SKM-1 (cell line): ENCODE measurements around the gene DCAF5.
"Not testable (repeated sequence)": the region's sequence is repeated elsewhere in the genome, so short reads cannot be mapped to it uniquely, and the experiment has no call there.

Experiments
- DNase-seq: peaks from one replicate; lab custom pipeline; 2025; ENCODE audit not compliant: unreplicated experiment; lab: John Stamatoyannopoulos, UW

The DCAF5 gene, protein sequence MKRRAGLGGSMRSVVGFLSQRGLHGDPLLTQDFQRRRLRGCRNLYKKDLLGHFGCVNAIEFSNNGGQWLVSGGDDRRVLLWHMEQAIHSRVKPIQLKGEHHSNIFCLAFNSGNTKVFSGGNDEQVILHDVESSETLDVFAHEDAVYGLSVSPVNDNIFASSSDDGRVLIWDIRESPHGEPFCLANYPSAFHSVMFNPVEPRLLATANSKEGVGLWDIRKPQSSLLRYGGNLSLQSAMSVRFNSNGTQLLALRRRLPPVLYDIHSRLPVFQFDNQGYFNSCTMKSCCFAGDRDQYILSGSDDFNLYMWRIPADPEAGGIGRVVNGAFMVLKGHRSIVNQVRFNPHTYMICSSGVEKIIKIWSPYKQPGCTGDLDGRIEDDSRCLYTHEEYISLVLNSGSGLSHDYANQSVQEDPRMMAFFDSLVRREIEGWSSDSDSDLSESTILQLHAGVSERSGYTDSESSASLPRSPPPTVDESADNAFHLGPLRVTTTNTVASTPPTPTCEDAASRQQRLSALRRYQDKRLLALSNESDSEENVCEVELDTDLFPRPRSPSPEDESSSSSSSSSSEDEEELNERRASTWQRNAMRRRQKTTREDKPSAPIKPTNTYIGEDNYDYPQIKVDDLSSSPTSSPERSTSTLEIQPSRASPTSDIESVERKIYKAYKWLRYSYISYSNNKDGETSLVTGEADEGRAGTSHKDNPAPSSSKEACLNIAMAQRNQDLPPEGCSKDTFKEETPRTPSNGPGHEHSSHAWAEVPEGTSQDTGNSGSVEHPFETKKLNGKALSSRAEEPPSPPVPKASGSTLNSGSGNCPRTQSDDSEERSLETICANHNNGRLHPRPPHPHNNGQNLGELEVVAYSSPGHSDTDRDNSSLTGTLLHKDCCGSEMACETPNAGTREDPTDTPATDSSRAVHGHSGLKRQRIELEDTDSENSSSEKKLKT

DNA sequence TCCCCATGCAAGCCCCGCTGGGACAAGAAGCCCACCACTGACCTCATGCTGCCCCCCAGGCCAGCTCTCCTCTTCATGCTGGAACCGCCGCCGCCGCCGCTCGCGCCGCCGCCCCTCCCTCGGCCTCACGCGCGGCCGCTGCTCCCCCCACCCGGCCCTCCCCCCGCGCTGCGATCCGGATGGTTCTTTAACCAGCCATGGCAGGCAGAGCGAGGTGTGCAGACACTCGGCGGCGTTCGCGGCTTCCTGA lies at the start of gene DCAF5:
Gene DCAF5, minus strand, starts transcription at position 218 of the 250 bp plus-strand sequence. Its CDS starts 141 bp downstream, at position 77.
- no peak for DNase-seq

DNA sequence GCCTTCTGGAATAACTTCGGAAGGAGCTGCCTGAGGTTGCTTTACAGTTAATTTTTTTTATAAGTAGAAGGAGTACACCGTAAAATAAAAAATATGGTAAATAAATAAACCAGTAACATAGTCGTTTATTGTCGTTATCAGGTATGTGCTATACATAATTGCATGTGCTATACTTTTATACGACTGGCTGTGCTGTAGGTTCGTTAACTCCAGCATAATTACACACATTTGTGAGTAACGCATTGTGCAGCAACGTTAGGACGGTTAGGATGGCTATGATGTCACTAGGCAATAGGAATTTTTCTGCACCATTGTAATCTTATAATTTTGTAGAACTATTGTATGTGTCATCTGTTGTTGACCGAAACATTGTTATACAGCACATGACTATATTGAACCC lies 46.9 kb upstream of the DCAF5 start:
- DNase-seq = no peak

DNA sequence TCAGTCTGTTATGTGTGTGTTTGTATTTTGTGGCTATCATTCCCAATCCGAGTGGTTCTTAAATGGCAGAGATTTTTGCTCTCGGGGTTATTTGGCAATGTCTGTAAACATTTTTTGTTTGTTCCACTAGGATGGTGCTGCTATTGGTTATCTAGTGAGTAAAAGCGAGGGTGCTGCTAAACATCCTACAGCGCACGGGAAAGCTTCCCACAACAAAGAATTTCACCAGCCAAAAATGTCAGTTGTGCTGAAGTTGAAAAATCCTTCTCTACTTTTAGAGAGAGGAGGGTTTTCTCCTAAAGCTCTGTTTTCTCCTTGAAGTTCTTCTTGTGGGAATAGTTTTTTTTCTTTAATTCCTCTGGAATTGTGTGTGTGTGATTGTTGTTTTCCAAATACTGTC lies 40.8 kb upstream of the DCAF5 start:
- DNase-seq = no peak

DNA sequence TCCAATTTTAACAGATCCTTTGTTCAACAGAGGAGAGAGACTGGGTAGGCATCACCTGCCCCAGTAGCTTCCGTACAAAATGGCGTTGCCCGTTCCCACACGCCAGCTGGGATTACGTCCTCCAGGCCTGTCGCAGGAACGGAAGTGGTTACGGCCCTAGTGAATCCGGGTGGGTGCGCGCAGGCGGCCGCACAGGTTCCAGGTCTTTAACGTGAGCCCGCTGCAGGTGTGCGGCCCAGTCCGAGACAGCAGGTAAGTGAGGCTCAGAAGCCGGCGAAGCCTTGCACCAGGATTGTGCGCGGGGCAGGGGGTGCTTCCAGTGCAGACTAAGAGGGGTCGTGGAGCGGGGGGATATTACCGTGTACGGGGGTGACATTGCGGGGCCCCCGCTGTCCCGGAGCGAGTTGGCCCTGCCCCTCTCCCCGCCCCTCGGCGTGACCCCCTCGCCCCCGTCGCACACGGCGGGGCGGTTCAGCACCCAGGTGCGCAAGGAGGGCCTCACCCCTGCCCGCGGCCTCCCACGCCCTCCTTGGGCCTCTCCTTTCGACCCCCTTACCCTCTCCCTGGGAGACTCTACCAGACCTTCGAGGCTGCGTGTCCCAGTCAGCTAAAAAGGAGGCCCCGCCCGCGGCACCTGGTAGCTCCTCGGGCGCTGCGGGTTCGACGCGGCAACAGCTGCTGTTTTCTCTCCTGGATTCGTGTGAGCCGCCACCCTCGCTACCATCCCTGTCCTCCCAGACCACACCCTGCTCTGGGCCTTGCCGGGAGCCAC lies 38.6 kb upstream of the DCAF5 start, which contains the start of gene EXD2:
Gene EXD2, plus strand, starts transcription at position 159 of the 772 bp plus-strand sequence. CDS start 17,973 bp downstream, outside the sequence.
- peak; percentile 7 for DNase-seq

DNA sequence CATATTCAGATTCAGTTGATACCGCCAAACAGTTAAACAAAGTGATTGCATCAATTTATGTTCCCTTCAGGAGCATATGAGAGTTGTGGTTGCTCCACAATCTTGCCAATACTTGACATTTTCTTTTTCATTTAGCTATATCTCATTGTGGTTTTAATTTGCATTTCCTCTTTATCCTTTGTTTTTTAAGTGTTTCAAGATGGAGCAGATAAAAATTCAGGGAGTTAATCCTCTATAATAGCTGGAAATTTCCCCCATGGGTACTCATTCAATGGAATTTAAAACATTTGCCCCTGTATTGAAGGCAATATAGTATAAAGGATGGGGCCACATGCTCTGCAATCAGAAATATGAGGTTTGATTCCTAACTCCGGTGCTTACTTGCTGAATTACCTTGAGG lies 37.3 kb upstream of the DCAF5 start:
- no peak for DNase-seq

DNA sequence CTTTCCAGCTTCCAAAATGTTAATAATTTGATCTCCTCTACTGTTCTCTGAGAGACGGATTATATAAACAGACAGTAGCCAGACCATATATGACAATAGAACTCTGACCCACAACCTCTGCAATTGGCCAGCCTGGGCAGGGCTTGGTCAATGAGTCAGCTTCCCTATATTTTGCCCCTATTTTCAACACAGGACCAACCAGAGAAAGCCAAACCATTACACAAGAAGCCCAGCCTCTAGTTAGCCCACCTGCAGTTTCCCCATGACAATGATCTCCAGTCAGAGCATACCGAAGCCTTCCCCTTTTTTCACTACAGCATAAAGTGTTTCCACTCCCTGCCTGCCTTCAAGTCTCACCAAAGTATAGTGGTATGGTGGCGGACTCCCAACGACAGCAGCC lies 30.8 kb upstream of the DCAF5 start:
- peak; percentile 39 for DNase-seq

DNA sequence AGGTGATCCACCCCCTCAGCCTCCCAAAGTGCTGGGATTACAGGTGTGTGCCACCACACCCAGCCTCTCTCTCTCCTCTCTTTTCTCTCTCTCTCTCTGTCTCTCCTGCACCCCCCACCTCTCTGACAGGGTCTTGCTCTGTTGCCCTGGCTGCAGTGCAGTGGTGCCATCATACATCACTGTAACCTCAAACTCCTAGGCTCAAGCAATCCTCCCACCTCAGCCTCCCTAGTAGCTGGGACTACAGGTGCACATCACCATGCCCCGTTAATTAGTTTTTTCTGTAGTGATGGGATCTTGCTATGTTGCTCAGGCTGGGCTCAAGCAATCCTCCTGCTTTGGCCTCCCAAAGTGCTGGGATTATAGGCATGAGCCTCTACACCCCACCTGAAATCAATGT lies 29.7 kb upstream of the DCAF5 start:
- DNase-seq = not testable (repeated sequence)

DNA sequence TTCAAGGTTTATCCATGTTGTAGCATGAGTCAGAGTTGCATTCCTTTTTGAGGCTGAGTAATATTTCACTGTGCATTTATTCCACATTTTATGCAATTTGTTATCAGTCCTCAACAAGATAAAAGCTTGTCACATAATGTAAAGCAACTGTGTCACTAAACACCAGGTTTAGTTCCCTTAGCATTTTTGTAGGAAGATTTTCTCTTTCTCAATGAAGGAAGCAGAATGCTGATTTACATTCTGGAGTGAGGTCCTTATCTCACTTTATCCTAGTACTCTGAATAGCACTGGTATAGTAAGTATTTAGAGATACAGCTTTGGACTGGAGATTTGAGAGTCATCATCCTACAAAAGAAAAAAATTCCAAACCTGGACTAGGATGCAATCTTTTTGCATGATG lies 28.6 kb upstream of the DCAF5 start:
- DNase-seq = no peak

DNA sequence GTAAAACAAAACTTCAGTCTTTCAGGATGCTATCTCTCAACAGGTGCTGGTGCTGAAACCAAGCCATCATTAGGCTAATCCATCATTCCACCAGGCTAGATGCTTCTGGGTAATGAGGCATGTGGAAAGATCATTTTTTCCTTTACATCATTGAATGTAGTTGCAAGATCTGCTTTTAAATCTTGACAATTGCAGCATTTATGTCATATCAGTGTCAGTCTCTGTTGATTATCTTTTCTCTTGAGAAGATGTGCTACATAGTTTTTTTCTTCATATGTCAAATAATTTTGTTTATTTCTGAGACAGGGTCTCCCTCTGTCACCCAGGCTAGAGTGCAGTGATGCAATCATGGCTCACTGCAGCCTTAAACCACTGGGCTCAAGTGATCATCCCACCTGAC lies 22.2 kb upstream of the DCAF5 start:
- DNase-seq = no peak

DNA sequence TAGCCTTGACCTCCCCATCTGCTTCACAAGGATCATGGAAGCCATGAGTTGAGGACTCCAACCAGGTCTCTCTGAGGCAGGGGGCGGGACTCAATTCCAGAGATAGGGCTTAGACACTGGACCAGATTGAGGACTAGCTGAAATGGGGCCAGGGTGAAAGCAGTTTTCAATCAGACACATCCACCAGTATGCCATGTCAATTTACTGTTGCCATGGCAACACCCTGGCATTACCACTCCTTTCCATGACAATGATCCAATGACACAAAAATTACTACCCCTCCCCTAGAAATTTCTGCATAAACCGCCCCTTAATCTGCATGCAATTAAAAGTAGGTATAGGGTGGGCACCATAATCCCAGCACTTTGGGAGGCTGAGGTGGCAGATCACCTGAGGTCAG lies 18.6 kb upstream of the DCAF5 start:
- DNase-seq = no peak

DNA sequence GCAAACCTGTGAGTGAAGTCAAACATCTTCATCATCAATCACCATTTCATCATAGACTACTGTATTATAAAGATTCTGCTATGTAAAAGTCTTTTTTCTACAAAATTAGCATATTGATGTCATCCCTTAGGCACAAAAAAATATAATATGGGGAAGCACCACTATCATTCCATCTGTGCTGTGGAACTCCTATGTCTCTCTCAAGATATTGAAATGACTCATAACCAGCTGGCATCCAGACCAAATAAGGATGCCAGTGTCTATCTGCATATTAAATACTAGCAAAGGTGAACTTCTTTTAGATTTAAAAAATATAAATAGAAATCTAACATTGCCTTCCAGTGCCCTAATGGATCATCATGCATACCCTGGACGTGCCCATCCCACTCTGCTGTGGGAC lies 17.9 kb upstream of the DCAF5 start:
- no peak for DNase-seq

DNA sequence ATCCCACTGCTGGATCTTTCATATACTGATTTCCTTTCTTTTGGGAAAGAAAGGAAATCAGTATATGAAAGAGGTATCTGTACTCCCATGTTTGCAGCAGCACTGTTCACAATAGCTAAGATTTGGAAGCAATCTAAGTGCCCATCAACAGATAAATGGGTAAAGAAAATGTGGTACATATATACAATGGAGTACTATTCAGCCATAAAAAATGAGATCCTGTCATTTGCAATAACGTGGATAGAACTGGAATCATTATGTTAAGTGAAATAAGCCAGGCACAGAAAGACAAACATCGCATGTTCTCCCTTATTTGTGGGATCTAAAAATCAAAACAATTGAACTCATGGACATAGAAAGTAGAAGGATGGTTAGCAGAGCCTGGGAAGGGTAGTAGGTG lies 12.9 kb upstream of the DCAF5 start:
- not testable (repeated sequence) for DNase-seq

DNA sequence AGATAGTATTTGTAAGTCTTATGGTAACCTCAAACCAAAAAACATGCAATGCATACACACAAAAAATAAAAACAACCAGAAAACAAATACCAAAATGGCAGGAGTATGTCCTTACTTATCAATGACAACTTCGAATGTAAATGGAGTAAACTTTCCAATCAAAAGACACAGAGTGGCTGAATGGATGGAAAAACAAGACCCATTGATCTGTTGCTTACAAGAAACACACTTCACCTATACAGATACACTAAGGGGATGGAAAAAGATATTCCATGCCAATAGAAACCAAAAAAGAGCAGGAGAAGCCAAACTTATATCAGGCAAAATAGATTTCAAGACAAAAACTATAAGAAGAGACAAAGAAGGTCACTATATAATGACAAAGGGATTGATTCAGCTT lies 8.7 kb upstream of the DCAF5 start:
- no peak for DNase-seq

DNA sequence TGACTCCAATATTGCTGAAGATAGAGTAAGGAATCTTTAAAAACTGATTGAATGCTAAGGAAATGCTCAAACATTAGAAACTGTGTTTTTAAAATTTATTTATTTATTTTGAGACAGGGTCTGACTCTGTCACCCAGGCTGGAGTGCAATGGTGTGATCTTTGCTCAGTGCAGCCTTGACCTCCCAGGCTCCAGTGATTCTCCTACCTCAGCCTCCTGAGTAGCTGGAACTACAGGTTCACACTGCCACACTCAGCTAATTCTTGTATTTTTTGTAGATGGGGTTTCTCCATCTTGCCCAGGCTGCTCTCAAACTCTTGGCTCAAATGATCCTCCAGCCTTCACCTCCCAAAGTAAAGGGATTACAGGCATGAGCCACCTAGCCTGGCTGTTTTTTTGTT lies 3.3 kb upstream of the DCAF5 start:
- DNase-seq = no peak

DNA sequence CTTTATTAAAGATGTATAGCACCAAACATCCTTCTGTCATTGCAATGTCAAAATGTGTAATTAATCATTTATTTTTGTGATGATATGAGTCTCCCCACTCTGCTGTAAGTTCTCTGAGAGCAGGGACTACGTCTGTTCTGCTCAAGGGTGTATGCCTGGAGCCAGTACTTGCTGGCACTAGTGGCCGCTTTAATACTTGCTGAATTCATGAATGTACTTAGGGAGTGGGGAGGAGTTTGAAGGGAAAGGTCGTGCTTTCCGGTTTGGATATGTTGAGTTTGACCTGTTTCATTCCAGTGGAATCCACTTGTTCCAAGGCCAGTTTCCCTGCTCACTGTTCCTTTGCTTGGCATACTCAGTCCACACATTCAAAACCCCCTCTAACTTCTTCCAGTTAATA lies 1.9 kb upstream of the DCAF5 start:
- no peak for DNase-seq

DNA sequence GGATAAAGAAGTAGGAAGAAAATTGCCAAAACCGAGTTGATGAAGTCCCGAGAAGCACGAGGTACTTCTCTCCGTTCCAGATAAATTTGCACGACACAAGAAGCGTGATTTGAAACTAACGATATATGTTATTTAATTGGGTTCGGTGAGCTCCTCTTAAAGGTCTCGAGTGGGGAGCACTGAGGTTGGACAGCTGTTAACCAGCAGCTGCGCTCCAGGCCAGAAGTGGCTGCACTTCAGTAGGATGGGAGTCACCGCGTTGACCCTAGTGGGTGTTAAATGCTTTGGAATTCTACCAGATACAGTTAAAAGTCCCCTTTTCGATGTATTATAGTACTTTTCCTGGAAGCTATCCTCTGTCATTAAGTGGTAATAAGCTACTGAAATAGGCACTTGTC lies 953 bp upstream of the DCAF5 start:
- no peak for DNase-seq

DNA sequence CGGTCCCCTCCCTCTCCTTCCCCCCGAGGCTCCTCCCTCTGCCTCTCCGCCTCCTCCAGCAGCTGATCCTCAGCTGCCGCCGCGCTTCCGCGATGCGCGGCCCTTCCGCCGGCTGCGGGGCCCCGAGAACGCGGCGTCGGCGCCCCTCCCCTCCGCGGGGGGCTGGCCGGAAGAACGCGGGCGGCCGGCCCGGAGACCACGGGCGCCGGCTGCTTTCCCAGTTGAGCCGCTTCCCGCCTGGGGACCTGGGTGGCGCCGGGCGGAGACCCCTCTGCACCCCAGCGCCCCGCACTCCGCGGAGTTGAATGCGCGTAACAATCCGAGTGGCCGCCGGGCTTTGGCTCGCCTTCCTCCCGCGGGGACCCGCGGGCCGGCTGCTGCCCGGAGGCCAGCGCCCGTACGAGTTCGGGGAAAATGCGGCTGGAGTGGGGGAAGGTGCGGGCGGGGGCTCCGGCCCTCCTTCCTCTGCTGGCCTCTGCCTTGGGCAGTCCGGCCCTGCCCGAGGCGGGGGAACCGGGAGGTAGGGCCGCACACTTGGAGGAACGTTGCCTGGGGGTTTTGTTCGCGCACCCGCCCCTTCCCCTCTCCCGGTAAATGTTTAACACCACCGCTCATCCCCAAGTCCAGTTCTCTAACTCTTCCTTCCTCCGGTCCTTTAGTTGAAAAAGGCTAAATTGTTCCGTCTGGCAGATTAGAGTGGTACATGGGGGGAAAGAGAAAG lies 393 bp upstream of the DCAF5 start:
- peak; percentile 47 for DNase-seq

DNA sequence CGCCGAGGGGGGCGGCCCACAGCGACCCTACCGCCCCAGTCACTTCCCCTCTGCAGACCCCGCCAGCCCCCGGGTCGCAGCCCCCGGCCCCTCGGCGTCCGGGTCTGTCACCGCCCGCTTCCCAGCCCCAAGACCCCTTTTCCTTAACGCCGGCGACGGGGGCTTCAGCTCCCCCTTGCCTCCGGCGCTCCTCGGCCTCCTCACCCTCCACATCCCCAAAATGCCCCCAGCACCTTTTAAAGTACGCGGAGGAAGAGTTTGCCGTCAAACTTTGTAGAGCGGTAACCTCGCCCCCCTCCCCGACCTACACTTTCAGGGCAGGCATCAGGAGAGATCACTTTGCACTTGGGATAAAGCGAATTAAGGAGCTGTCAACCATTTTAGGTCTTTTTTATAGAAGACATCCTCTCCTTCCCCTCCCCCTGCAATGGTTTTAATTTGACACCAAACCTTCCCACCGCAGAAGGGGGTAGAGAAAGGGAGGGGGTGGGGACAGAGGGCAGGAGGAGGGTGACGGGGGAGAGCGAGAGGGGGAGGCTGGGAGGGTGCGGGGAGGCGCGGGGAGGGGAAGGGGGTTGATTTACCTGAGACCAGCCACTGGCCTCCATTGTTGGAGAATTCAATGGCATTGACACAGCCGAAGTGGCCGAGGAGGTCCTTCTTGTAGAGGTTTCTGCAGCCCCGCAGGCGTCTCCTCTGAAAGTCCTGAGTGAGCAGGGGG lies 578 bp downstream of the DCAF5 start:
- DNase-seq = no peak

DNA sequence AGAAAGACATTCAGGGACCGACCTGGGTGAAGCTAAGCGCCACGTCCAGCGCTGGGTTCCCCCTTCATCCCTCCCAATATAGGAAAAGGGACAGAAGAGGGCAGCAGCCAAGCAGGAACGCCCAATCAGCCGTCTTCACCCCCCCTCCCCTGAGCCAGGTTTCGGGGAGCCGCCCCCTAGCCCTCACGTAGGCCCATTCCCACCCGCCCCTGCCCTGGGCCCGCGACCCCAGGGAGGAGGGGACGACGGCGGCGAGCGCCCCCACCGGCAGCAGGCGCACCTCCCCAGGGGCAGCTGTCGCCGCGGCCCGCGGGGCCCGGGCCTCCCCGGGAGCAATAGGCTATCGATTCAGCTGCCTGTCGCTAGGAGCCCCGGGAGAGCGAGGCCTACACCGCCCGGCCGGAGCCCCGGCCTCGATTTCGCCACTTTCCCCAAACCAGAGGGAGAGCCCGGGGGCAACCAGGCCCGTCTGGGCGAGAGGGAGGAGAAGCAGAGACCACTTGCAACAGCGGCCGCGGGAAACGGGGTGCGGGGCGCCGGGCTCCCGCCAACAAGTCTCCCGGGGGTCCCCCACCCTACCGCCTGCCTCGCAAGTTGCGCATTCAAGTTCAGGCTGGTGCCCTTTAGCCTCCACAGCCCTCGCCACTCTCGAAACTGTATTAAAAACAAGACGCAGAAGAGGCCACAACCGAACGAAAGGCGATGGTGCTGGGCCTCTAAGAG lies 1.3 kb downstream of the DCAF5 start:
- DNase-seq = peak; percentile 3
